ENCODE measurements around the gene NALF2.

NALF2 gene

DNA sequence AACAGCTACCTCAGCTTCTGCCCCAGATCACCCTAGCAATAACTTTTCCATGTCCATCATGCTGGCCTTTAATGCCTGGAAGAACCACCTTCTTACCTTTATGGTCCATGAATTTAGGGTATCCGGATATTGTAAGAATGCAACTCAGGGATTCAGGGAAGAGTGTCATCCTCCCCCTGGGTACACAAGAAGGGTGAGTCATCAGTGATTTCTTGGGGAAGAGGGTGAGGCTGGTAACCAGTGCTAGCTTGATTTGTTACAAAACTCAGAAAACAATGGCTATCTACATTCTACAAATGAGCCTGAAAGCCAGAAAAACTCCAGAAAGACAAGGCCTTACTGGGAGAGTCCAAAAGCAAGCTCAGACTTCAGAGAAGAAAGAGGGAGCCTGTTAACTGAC lies 10.4 kb upstream of the NALF2 start:
- Histone ChIP-seq H3F3A (ENCODE audit: low read depth) (no peaks in the 10 kb centered on the region), H3K4me1 (ENCODE audit: insufficient read depth, low read length, poor library complexity, severe bottlenecking) (no peaks in the 10 kb centered on the region), H3K9me3 (ENCODE audit: insufficient read depth, low read depth, low read length) (no peaks in the 10 kb centered on the region), H3K79me2 (ENCODE audit: insufficient read depth, low read length) (no peaks in the 10 kb centered on the region), H2AFZ (ENCODE audit: low read length) (no peak overlapping the region), H3K4me2 (ENCODE audit: low read depth, low read length, poor library complexity, severe bottlenecking) (no peak overlapping the region), H3K36me3 (ENCODE audit: insufficient read depth, low read length) (no peaks in the 10 kb centered on the region), H4K20me1 (ENCODE audit: insufficient read depth, low read length, poor library complexity, severe bottlenecking) (no peaks in the 10 kb centered on the region), H3K27me3 (ENCODE audit: insufficient read depth, low read length, poor library complexity, severe bottlenecking) (no peaks in the 10 kb centered on the region), H3K9me2 (replicated peaks; ENCODE audit: low read depth, low read length) (no peaks in the 10 kb centered on the region), H3K4me3 (ENCODE audit: low read length, poor library complexity, severe bottlenecking) (no peak overlapping the region), H3K9ac (ENCODE audit: low read depth, low read length, poor library complexity, severe bottlenecking) (no peak overlapping the region)
- TF ChIP-seq, protein P1, sequence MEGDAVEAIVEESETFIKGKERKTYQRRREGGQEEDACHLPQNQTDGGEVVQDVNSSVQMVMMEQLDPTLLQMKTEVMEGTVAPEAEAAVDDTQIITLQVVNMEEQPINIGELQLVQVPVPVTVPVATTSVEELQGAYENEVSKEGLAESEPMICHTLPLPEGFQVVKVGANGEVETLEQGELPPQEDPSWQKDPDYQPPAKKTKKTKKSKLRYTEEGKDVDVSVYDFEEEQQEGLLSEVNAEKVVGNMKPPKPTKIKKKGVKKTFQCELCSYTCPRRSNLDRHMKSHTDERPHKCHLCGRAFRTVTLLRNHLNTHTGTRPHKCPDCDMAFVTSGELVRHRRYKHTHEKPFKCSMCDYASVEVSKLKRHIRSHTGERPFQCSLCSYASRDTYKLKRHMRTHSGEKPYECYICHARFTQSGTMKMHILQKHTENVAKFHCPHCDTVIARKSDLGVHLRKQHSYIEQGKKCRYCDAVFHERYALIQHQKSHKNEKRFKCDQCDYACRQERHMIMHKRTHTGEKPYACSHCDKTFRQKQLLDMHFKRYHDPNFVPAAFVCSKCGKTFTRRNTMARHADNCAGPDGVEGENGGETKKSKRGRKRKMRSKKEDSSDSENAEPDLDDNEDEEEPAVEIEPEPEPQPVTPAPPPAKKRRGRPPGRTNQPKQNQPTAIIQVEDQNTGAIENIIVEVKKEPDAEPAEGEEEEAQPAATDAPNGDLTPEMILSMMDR (conservative IDR thresholded peaks at IDR 0.05; ENCODE audit: low read length), result no peak
- no peak for TF ChIP-seq EZH2phosphoT487 (IDR thresholded peaks at IDR 0.05; ENCODE audit: borderline replicate concordance)

DNA sequence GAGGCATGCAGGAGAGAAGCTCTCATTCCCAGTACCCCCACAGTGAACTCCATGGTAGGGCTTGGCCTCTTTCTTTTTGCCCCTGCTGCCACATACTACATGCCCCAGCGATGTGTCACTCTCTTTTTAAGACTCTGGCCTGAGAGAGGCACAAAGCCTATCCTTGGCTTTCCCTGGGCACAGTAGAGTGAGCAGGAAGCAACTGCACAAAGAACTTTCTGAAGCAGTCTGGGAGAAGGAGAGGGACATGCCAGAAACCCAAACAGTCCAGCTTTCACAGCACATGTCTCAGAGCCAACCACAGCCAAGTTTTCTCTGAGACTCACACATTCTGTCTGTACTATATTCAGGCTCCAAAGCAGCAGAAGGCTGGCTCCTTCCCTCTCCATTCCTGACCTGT lies 7.9 kb upstream of the NALF2 start:
- no peaks in the 10 kb centered on the region for H3K79me2 ChIP-seq (ENCODE audit: insufficient read depth, low read length)
- no peak overlapping the region for H3K4me3 ChIP-seq (ENCODE audit: low read length, poor library complexity, severe bottlenecking)
- no peaks in the 10 kb centered on the region for H3K36me3 ChIP-seq (ENCODE audit: insufficient read depth, low read length)
- no peaks in the 10 kb centered on the region for H4K20me1 ChIP-seq (ENCODE audit: insufficient read depth, low read length, poor library complexity, severe bottlenecking)
- no peak overlapping the region for H2AFZ ChIP-seq (ENCODE audit: low read length)
- no peak overlapping the region for H3K4me2 ChIP-seq (ENCODE audit: low read depth, low read length, poor library complexity, severe bottlenecking)
- no peak overlapping the region for H3K9ac ChIP-seq (ENCODE audit: low read depth, low read length, poor library complexity, severe bottlenecking)
- H3K27me3 ChIP-seq (ENCODE audit: insufficient read depth, low read length, poor library complexity, severe bottlenecking), result no peaks in the 10 kb centered on the region
- H3K4me1 ChIP-seq (ENCODE audit: insufficient read depth, low read length, poor library complexity, severe bottlenecking), result no peaks in the 10 kb centered on the region
- H3K9me2 ChIP-seq (replicated peaks; ENCODE audit: low read depth, low read length), result no peaks in the 10 kb centered on the region
- H3F3A ChIP-seq (ENCODE audit: low read depth), result no peaks in the 10 kb centered on the region
- TF ChIP-seq, protein P1 (conservative IDR thresholded peaks at IDR 0.05; ENCODE audit: low read length), result no peak
- no peak for TF ChIP-seq EZH2phosphoT487 (IDR thresholded peaks at IDR 0.05; ENCODE audit: borderline replicate concordance)
- no peaks in the 10 kb centered on the region for H3K9me3 ChIP-seq (ENCODE audit: insufficient read depth, low read depth, low read length)

DNA sequence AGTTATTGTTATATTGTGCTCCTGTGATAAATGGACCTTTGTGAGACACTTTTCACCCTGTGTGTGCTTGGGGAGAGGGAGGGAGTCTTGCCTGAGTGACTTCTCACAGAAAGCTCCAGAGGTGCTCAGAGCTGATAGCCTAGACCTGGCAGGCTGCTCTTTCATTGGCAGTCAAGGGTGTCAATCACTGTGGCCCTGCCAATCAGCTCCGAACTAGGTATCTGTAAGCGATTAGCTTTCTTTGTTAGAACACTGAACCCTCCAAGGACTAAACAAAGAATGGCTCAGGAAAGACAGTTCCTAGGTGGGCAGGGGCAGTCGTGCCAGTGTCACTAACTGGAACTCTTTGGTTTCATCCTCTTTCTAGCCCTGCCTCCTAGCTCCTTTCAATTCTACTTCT lies 2.7 kb upstream of the NALF2 start:
- TF ChIP-seq, protein P1 (conservative IDR thresholded peaks at IDR 0.05; ENCODE audit: low read length), result no peak
- no peak for TF ChIP-seq EZH2phosphoT487 (IDR thresholded peaks at IDR 0.05; ENCODE audit: borderline replicate concordance)

More for the DNA sequence above, 2.7 kb upstream of the NALF2 start:
- Histone ChIP-seq H3K4me1 (ENCODE audit: insufficient read depth, low read length, poor library complexity, severe bottlenecking) (no peaks in the 10 kb centered on the region), H3K9me3 (ENCODE audit: insufficient read depth, low read depth, low read length) (no peaks in the 10 kb centered on the region), H3K36me3 (ENCODE audit: insufficient read depth, low read length) (no peaks in the 10 kb centered on the region), H3K9me2 (replicated peaks; ENCODE audit: low read depth, low read length) (no peaks in the 10 kb centered on the region), H2AFZ (ENCODE audit: low read length) (no peak overlapping the region), H3K9ac (ENCODE audit: low read depth, low read length, poor library complexity, severe bottlenecking) (no peak overlapping the region), H4K20me1 (ENCODE audit: insufficient read depth, low read length, poor library complexity, severe bottlenecking) (no peaks in the 10 kb centered on the region), H3K27me3 (ENCODE audit: insufficient read depth, low read length, poor library complexity, severe bottlenecking) (no peaks in the 10 kb centered on the region), H3K4me3 (ENCODE audit: low read length, poor library complexity, severe bottlenecking) (no peak overlapping the region), H3K4me2 (ENCODE audit: low read depth, low read length, poor library complexity, severe bottlenecking) (no peak overlapping the region), H3F3A (ENCODE audit: low read depth) (no peaks in the 10 kb centered on the region), H3K79me2 (ENCODE audit: insufficient read depth, low read length) (no peaks in the 10 kb centered on the region)

Data from Loucy (cell line).